Astrocyte of the hippocampus (primary cell): ENCODE data around the gene ERC2.

Source experiments
- DNase-seq: peaks from one replicate; pipeline ENCODE4 v3.0.0; 2011; ENCODE audit warnings: low read depth, low spot score

Gene ERC2

GRCh38 chr3:56424885-56425284, 43.4 kb downstream of the ERC2 start:
- no peak for DNase-seq

GRCh38 chr3:56424336-56424735, 43.9 kb downstream of the ERC2 start:
- no peak for DNase-seq

GRCh38 chr3:56423661-56424099, 44.6 kb downstream of the ERC2 start:
- DNase-seq = no peak

GRCh38 chr3:56422316-56422715, 46.0 kb downstream of the ERC2 start:
- DNase-seq = no peak

- DNase-seq = peak; percentile 11
Measured at GRCh38 chr3:56421205-56421604, 47.1 kb downstream of the ERC2 start.

GRCh38 chr3:56415652-56416051, 52.6 kb downstream of the ERC2 start:
- peak; percentile 83 for DNase-seq

GRCh38 chr3:56413911-56414310, 54.4 kb downstream of the ERC2 start:
- DNase-seq = no peak

GRCh38 chr3:56411166-56411565, 57.1 kb downstream of the ERC2 start:
- no peak for DNase-seq

- DNase-seq = no peak
Measured at GRCh38 chr3:56410576-56410975, 57.7 kb downstream of the ERC2 start.

GRCh38 chr3:56409790-56410189, 58.5 kb downstream of the ERC2 start:
- DNase-seq = no peak

GRCh38 chr3:56408761-56409196, 59.5 kb downstream of the ERC2 start:
- no peak for DNase-seq

GRCh38 chr3:56406826-56407515, 61.3 kb downstream of the ERC2 start:
- no peak for DNase-seq

GRCh38 chr3:56404884-56405283, 63.4 kb downstream of the ERC2 start:
- no peak for DNase-seq

- no peak for DNase-seq
Measured at GRCh38 chr3:56398659-56399058, 69.6 kb downstream of the ERC2 start.

- no peak for DNase-seq
Measured at GRCh38 chr3:56397798-56398197, 70.5 kb downstream of the ERC2 start.

GRCh38 chr3:56389183-56389830, 79.0 kb downstream of the ERC2 start:
- DNase-seq = peak; percentile 46

GRCh38 chr3:56383092-56383491, 85.2 kb downstream of the ERC2 start:
- no peak for DNase-seq

- no peak for DNase-seq
Measured at GRCh38 chr3:56379723-56380287, 88.5 kb downstream of the ERC2 start.

GRCh38 chr3:56375654-56376053, 92.6 kb downstream of the ERC2 start:
- DNase-seq = no peak

- DNase-seq = no peak
Measured at GRCh38 chr3:56373386-56373785, 94.9 kb downstream of the ERC2 start.

- no peak for DNase-seq
Measured at GRCh38 chr3:56370991-56371775, 97.1 kb downstream of the ERC2 start.

- no peak for DNase-seq
Measured at GRCh38 chr3:56369914-56370313, 98.4 kb downstream of the ERC2 start.
